ENCODE results near the gene ASTN2. TPM values are rescaled to one million over a fixed set of nuclear protein-coding genes. Genes with fewer than 3 reads are reported as not detected.

ASTN2 gene
- total and polyA plus RNA-seq, 2 donors (not counting 3 experiments of a cell fraction or from before 2014, with no cell fraction given) = 1.0 to 1.9 TPM

GRCh38 chr9:116943970-116944369, 470.9 kb downstream of the ASTN2 start:
- no peak overlapping the region for H3K27ac ChIP-seq (ENCODE audit: insufficient read depth, low read depth, low read length)
- no peak for TF ChIP-seq JUN (IDR thresholded peaks at IDR 0.05; ENCODE audit: borderline replicate concordance, insufficient read depth, insufficient read length, low read depth)
- TF ChIP-seq CTCF (IDR thresholded peaks at IDR 0.05; ENCODE audit: extremely low read depth in 1 of 2, insufficient read depth in 1 of 2, low read depth in 1 of 2, low read length in 2 of 2) = no peak
- TF ChIP-seq MYC (IDR thresholded peaks at IDR 0.05; ENCODE audit: low read depth, low read length) = no peak
- TF ChIP-seq POLR2AphosphoS5 (IDR thresholded peaks at IDR 0.05; ENCODE audit: insufficient read depth, low read depth, low read length) = no peak
- H4K20me1 ChIP-seq (replicated peaks; ENCODE audit: control insufficient read depth, extremely low read depth, insufficient read depth, low read length) = no peaks in the 10 kb centered on the region
- intact Hi-C loops (cut with micrococcal nuclease) (no loop called here), dilution Hi-C loops (cut with MboI; ENCODE audit: extremely low pct_ligation_motif_present, low sequenced_read_pairs) (no loop called here)
- POLR2A ChIA-PET = no interaction called here
- BruUV-seq (replicated peaks) = no TSS peak
- no peak overlapping the region for H3K4me2 ChIP-seq (ENCODE audit: insufficient read depth, low read length)
- H2AFZ ChIP-seq (ENCODE audit: low read depth, low read length) = no peak overlapping the region
- no peaks in the 10 kb centered on the region for H3K4me1 ChIP-seq (ENCODE audit: control insufficient read depth, extremely low read depth, insufficient read depth, low read length)
- no peaks in the 10 kb centered on the region for H3K27me3 ChIP-seq (ENCODE audit: control insufficient read depth in 2 of 2, insufficient read depth in 2 of 2, low read length in 2 of 2)
- no peak for DNase-seq (ENCODE audit: low read depth, low spot score)
- H3K79me2 ChIP-seq (ENCODE audit: control insufficient read depth, insufficient read depth, low read length) = no peaks in the 10 kb centered on the region
- no peaks in the 10 kb centered on the region for H3K9me1 ChIP-seq (replicated peaks; ENCODE audit: control insufficient read depth, extremely low read depth, insufficient read depth, low read length)
- CTCF ChIA-PET = no interaction called here
- peaks cover 4% of the 10 kb centered on the region for H3K9me3 ChIP-seq (replicated peaks; ENCODE audit: control insufficient read depth, insufficient read depth, low read length)
- H3K9ac ChIP-seq (replicated peaks; ENCODE audit: extremely low read depth, insufficient read depth, low read length) = no peak overlapping the region
- H3K36me3 ChIP-seq (ENCODE audit: control insufficient read depth in 2 of 2, extremely low read depth in 1 of 2, insufficient read depth in 2 of 2, low read length in 2 of 2) = no peaks in the 10 kb centered on the region
- H3K4me3 ChIP-seq (replicated peaks in 1 of 3; ENCODE audit: insufficient read depth in 1 of 3, low read depth in 1 of 3, low read length in 3 of 3) = no peak overlapping the region
- FAIRE-seq = no peak

GRCh38 chr9:116942593-116943061, 472.2 kb downstream of the ASTN2 start:
- Histone ChIP-seq H3K27ac (ENCODE audit: insufficient read depth, low read depth, low read length) (no peak overlapping the region), H3K36me3 (ENCODE audit: control insufficient read depth in 2 of 2, extremely low read depth in 1 of 2, insufficient read depth in 2 of 2, low read length in 2 of 2) (no peaks in the 10 kb centered on the region), H3K9me1 (replicated peaks; ENCODE audit: control insufficient read depth, extremely low read depth, insufficient read depth, low read length) (no peaks in the 10 kb centered on the region), H4K20me1 (replicated peaks; ENCODE audit: control insufficient read depth, extremely low read depth, insufficient read depth, low read length) (no peaks in the 10 kb centered on the region), H3K79me2 (ENCODE audit: control insufficient read depth, insufficient read depth, low read length) (no peaks in the 10 kb centered on the region), H3K4me2 (ENCODE audit: insufficient read depth, low read length) (no peak overlapping the region), H3K9me3 (replicated peaks; ENCODE audit: control insufficient read depth, insufficient read depth, low read length) (peaks cover 4% of the 10 kb centered on the region), H3K27me3 (ENCODE audit: control insufficient read depth in 2 of 2, insufficient read depth in 2 of 2, low read length in 2 of 2) (no peaks in the 10 kb centered on the region), H3K4me1 (ENCODE audit: control insufficient read depth, extremely low read depth, insufficient read depth, low read length) (no peaks in the 10 kb centered on the region), H2AFZ (ENCODE audit: low read depth, low read length) (no peak overlapping the region), H3K9ac (replicated peaks; ENCODE audit: extremely low read depth, insufficient read depth, low read length) (no peak overlapping the region), H3K4me3 (replicated peaks in 1 of 3; ENCODE audit: insufficient read depth in 1 of 3, low read depth in 1 of 3, low read length in 3 of 3) (no peak overlapping the region)
- POLR2A ChIA-PET = no interaction called here
- CTCF ChIA-PET = no interaction called here
- BruUV-seq (replicated peaks) = no TSS peak
- intact Hi-C loops (cut with micrococcal nuclease) (no loop called here), dilution Hi-C loops (cut with MboI; ENCODE audit: extremely low pct_ligation_motif_present, low sequenced_read_pairs) (no loop called here)
- FAIRE-seq (no peak), DNase-seq (ENCODE audit: low read depth, low spot score) (no peak)
- TF ChIP-seq MYC (IDR thresholded peaks at IDR 0.05; ENCODE audit: low read depth, low read length) = no peak
- no peak for TF ChIP-seq EZH2 (IDR thresholded peaks at IDR 0.05; ENCODE audit: borderline replicate concordance, low read depth, low read length, severe bottlenecking)
- no peak for TF ChIP-seq FOS (IDR thresholded peaks at IDR 0.05; ENCODE audit: borderline replicate concordance, insufficient read depth, low read length)
- TF ChIP-seq GATA2 (IDR thresholded peaks at IDR 0.05; ENCODE audit: insufficient read depth, insufficient read length, low read depth, low read length) = no peak
- no peak for TF ChIP-seq MAX (IDR thresholded peaks at IDR 0.05; ENCODE audit: insufficient read depth, insufficient read length)
- TF ChIP-seq JUN (IDR thresholded peaks at IDR 0.05; ENCODE audit: borderline replicate concordance, insufficient read depth, insufficient read length, low read depth) = no peak
- no peak for TF ChIP-seq POLR2AphosphoS5 (IDR thresholded peaks at IDR 0.05; ENCODE audit: insufficient read depth, low read depth, low read length)
- no peak for TF ChIP-seq POLR2A (IDR thresholded peaks at IDR 0.05; ENCODE audit: low read depth, low read length)
- TF ChIP-seq CTCF (IDR thresholded peaks at IDR 0.05; ENCODE audit: extremely low read depth in 1 of 2, insufficient read depth in 1 of 2, low read depth in 1 of 2, low read length in 2 of 2) = no peak

Data from endothelial cell of umbilical vein (primary cell).